Endothelial cell of umbilical vein (primary cell): Measurements from ENCODE around the gene MBD5. TPM values are rescaled to one million over a fixed set of nuclear protein-coding genes. Genes with fewer than 3 reads are reported as not detected.

Experiments
- BruUV-seq: library from RNA; stranded (reverse); fragments of 400-500 nt; replicated peaks from 2 replicates; lab custom pipeline; 2021; lab: Mats Ljungman, UMichigan
- CTCF ChIA-PET: fragments of 300-600, 350-600 bp; sonication (Branson Sonifier 250); formaldehyde crosslinking; loops from one replicate; lab custom pipeline; 2021; ENCODE audit warnings: antibody characterized with exemption, inconsistent platforms; lab: Charles Lee
- POLR2A ChIA-PET: fragments of 300-600, 350-600 bp; sonication (Branson Sonifier 250); formaldehyde crosslinking; loops from one replicate; lab custom pipeline; 2021; ENCODE audit warnings: antibody characterized with exemption, inconsistent platforms; lab: Charles Lee
- DNase-seq: peaks from one replicate; pipeline ENCODE4 v3.0.0-alpha.2; 2011; ENCODE audit warnings: low read depth, low spot score
- FAIRE-seq: peaks from 2 replicates; lab custom pipeline; 2011; peaks lifted over from hg19 to GRCh38; lab: Jason Lieb, UNC
- H2AFZ ChIP-seq: 2 replicates; pipeline ENCODE4 v1.6.0; 2012; ENCODE audit warnings: low read depth, low read length, control low read depth, inconsistent platforms
- H3K27ac ChIP-seq: 2 replicates; pipeline ENCODE4 v1.5.1; 2011; ENCODE audit warnings: low read depth, mild to moderate bottlenecking, control low read depth, low read length, moderate library complexity; ENCODE audit not compliant: insufficient read depth
- H3K27me3 ChIP-seq, 2 experiments: 2 replicates each; pipeline versions ENCODE4 v1.6.0 to v1.6.1; 2011; ENCODE audit warnings: low read length in 2 of 2, mixed read lengths in 1 of 2; ENCODE audit not compliant: control insufficient read depth in 2 of 2, insufficient read depth in 2 of 2
- H3K36me3 ChIP-seq, 2 experiments: 2 replicates in 1 of 2; 3 replicates in 1 of 2; pipeline ENCODE4 v1.5.1; 2011; ENCODE audit warnings: low read length in 2 of 2, mild to moderate bottlenecking in 1 of 2, moderate library complexity in 1 of 2; ENCODE audit not compliant: control insufficient read depth in 2 of 2, insufficient read depth in 2 of 2; ENCODE audit errors: extremely low read depth in 1 of 2
- H3K4me1 ChIP-seq: 3 replicates; pipeline ENCODE4 v1.5.1; 2011; ENCODE audit warnings: mild to moderate bottlenecking, low read length; ENCODE audit not compliant: control insufficient read depth, insufficient read depth; ENCODE audit errors: extremely low read depth
- H3K4me2 ChIP-seq: 2 replicates; pipeline ENCODE4 v1.6.1; 2011; ENCODE audit warnings: low read length, control low read depth, mixed read lengths; ENCODE audit not compliant: insufficient read depth
- H3K4me3 ChIP-seq, 3 experiments: fragments of 200-600 bp in 1 of 3; sonication (generic), shearing (Covaris generic) in 1 of 3; replicated peaks in 1 of 3; 2 replicates each; pipeline ENCODE4 v1.5.1; 2011 to 2016; ENCODE audit warnings: control low read depth in 3 of 3, low read length in 3 of 3, mild to moderate bottlenecking in 2 of 3, inconsistent platforms in 1 of 3, low read depth in 1 of 3, moderate library complexity in 1 of 3; ENCODE audit not compliant: insufficient read depth in 1 of 3
- H3K79me2 ChIP-seq: 2 replicates; pipeline ENCODE4 v1.6.0; 2012; ENCODE audit warnings: low read length, inconsistent platforms; ENCODE audit not compliant: control insufficient read depth, insufficient read depth
- H3K9ac ChIP-seq: replicated peaks from 2 replicates; pipeline ENCODE3; 2011; ENCODE audit warnings: low read length, control low read depth; ENCODE audit not compliant: insufficient read depth; ENCODE audit errors: extremely low read depth
- H3K9me1 ChIP-seq: replicated peaks from 3 replicates; pipeline ENCODE4 v1.6.0; 2011; ENCODE audit warnings: mild to moderate bottlenecking, low read length; ENCODE audit not compliant: control insufficient read depth, insufficient read depth; ENCODE audit errors: extremely low read depth
- H3K9me3 ChIP-seq: replicated peaks from 2 replicates; pipeline ENCODE4 v1.5.1; 2012; ENCODE audit warnings: low read length, inconsistent platforms; ENCODE audit not compliant: control insufficient read depth, insufficient read depth
- H4K20me1 ChIP-seq: replicated peaks from 2 replicates; pipeline ENCODE3; 2011; ENCODE audit warnings: mild to moderate bottlenecking, low read length; ENCODE audit not compliant: control insufficient read depth, insufficient read depth; ENCODE audit errors: extremely low read depth
- CTCF ChIP-seq, 2 donors: IDR thresholded peaks; 1 replicate in 1 of 2; 2 replicates in 1 of 2; pipeline ENCODE4 v1.5.1; 2011; ENCODE audit warnings: low read length in 2 of 2, mild to moderate bottlenecking in 2 of 2, moderate library complexity in 2 of 2, control low read depth in 1 of 2, inconsistent platforms in 1 of 2, low read depth in 1 of 2; ENCODE audit not compliant: insufficient read depth in 1 of 2; ENCODE audit errors: extremely low read depth in 1 of 2
- EZH2 ChIP-seq: IDR thresholded peaks from 2 replicates; pipeline ENCODE4 v1.6.1; 2012; ENCODE audit warnings: borderline replicate concordance, low read depth, mild to moderate bottlenecking, moderate library complexity, low read length, inconsistent platforms; ENCODE audit not compliant: severe bottlenecking
- FOS ChIP-seq: IDR thresholded peaks from 2 replicates; pipeline ENCODE4 v1.6.1; 2011; ENCODE audit warnings: mild to moderate bottlenecking, low read length, moderate library complexity, borderline replicate concordance; ENCODE audit not compliant: insufficient read depth
- GATA2 ChIP-seq: IDR thresholded peaks from 2 replicates; pipeline ENCODE4 v1.7.0; 2011; ENCODE audit warnings: low read depth, mild to moderate bottlenecking, moderate library complexity, mixed read lengths, low read length; ENCODE audit not compliant: insufficient read length, insufficient read depth
- JUN ChIP-seq: IDR thresholded peaks from 2 replicates; pipeline ENCODE4 v1.6.1; 2011; ENCODE audit warnings: borderline replicate concordance, low read depth; ENCODE audit not compliant: insufficient read length, insufficient read depth
- MAX ChIP-seq: IDR thresholded peaks from 2 replicates; pipeline ENCODE4 v1.6.1; 2011; ENCODE audit not compliant: insufficient read depth, insufficient read length
- MYC ChIP-seq: IDR thresholded peaks from one replicate; pipeline ENCODE4 v1.6.1; 2011; ENCODE audit warnings: mild to moderate bottlenecking, low read depth, low read length
- POLR2A ChIP-seq: IDR thresholded peaks from 2 replicates; pipeline ENCODE4 v1.6.1; 2012; ENCODE audit warnings: low read depth, mild to moderate bottlenecking, control low read depth, low read length
- POLR2AphosphoS5 ChIP-seq: IDR thresholded peaks from 2 replicates; pipeline ENCODE4 v1.6.1; 2012; ENCODE audit warnings: low read depth, mild to moderate bottlenecking, control low read depth, low read length, moderate library complexity; ENCODE audit not compliant: insufficient read depth
- dilution Hi-C: fragments of 300-500 bp; cut with MboI; formaldehyde crosslinking; loops from one replicate; pipeline ENCODE4 v1.15.0; 2019; ENCODE audit warnings: low sequenced_read_pairs; ENCODE audit not compliant: extremely low pct_ligation_motif_present
- intact Hi-C: fragments of 100-400 bp; cut with micrococcal nuclease; formaldehyde crosslinking; loops from one replicate; pipeline ENCODE4 v1.10.0; 2022
- polyA plus RNA-seq, 4 experiments: library from polyadenylated mRNA; depleted of rRNA in 3 of 4; stranded (reverse) in 3 of 4; unstranded in 1 of 4; fragments of >200 nt; gene quantifications; 2 replicates each; pipeline versions ENCODE4 v1.2.1 to v1.2.3, GENCODE V29; 2011 to 2012; ENCODE audit warnings: missing spikeins in 1 of 4
- total RNA-seq: library from RNA; stranded (reverse); gene quantifications from 2 replicates; pipeline ENCODE4 v1.2.3, GENCODE V29; 2021

Gene MBD5
- total and polyA plus RNA-seq, 2 donors (not counting 3 experiments of a cell fraction or from before 2014, with no cell fraction given) = 11.3 to 37.0 TPM

- no TSS peak for BruUV-seq
- DNase-seq = no peak
- Histone ChIP-seq H3K4me3 (no peak overlapping the region), H3K9ac (no peak overlapping the region), H3K79me2 (no peaks in the 10 kb centered on the region), H3K27me3 (no peaks in the 10 kb centered on the region), H3K9me1 (no peaks in the 10 kb centered on the region), H4K20me1 (no peaks in the 10 kb centered on the region), H3K4me2 (no peak overlapping the region), H3K27ac (no peak overlapping the region), H3K4me1 (no peaks in the 10 kb centered on the region), H3K36me3 (no peaks in the 10 kb centered on the region), H3K9me3 (no peaks in the 10 kb centered on the region), H2AFZ (no peak overlapping the region)
- dilution Hi-C loops (no loop called here), intact Hi-C loops (no loop called here)
- CTCF ChIA-PET = no interaction called here
- POLR2A ChIA-PET = no interaction called here
- FAIRE-seq = no peak
- no peak for TF ChIP-seq EZH2
- no peak for TF ChIP-seq MYC
- no peak for TF ChIP-seq GATA2
- no peak for TF ChIP-seq FOS
- no peak for TF ChIP-seq MAX
- TF ChIP-seq CTCF (IDR thresholded peaks at IDR 0.05; ENCODE audit: extremely low read depth in 1 of 2, insufficient read depth in 1 of 2, low read depth in 1 of 2, low read length in 2 of 2) = no peak
- TF ChIP-seq POLR2A = no peak
- no peak for TF ChIP-seq POLR2AphosphoS5
- no peak for TF ChIP-seq JUN
Observed at GRCh38 chr2:148263890-148264289, 243.0 kb downstream of the MBD5 start.
